ENCODE measurements around the gene GSDME.

GRCh38 chr7:24692592-24692991 is 64.7 kb downstream of the GSDME start:
- TF ChIP-seq ATF3 (IDR thresholded peaks at IDR 0.05), result no peak
- no peak for TF ChIP-seq EGR1 (IDR thresholded peaks at IDR 0.05; ENCODE audit: low read depth)
- TF ChIP-seq CTCF (IDR thresholded peaks at IDR 0.05 in 2 of 3, conservative IDR thresholded peaks at IDR 0.05 in 1 of 3; ENCODE audit: borderline replicate concordance in 1 of 3, insufficient read depth in 1 of 3, low read depth in 2 of 3, low read length in 2 of 3), result no peak
- TF ChIP-seq POLR2A (IDR thresholded peaks at IDR 0.05; ENCODE audit: borderline replicate concordance, extremely low read depth, insufficient read depth, insufficient read length), result no peak
- TF ChIP-seq EZH2 (IDR thresholded peaks at IDR 0.05), result no peak
- no peak for TF ChIP-seq POLR2AphosphoS5 (IDR thresholded peaks at IDR 0.05; ENCODE audit: low read depth, low read length)
- no peak for TF ChIP-seq SIN3A (IDR thresholded peaks at IDR 0.05; ENCODE audit: low read depth)
- no peak for TF ChIP-seq TCF7L2 (IDR thresholded peaks at IDR 0.05; ENCODE audit: borderline replicate concordance, extremely low read depth, insufficient read depth, insufficient read length)
- no peak for TF ChIP-seq SP1 (IDR thresholded peaks at IDR 0.05; ENCODE audit: low read depth)
- no peak for TF ChIP-seq EZH2phosphoT487 (IDR thresholded peaks at IDR 0.05; ENCODE audit: borderline replicate concordance)
